ENCODE measurements around the gene PCDH12. TPM values are rescaled to one million over a fixed set of nuclear protein-coding genes. Genes with fewer than 3 reads are reported as not detected.

Gene PCDH12
- total and polyA plus RNA-seq, 10 of the 15 experiments (the other 5 are each of a cell fraction or from before 2014, with no cell fraction given) = 0.01 to 0.14 (median 0.06) TPM; not detected in 4

DNA sequence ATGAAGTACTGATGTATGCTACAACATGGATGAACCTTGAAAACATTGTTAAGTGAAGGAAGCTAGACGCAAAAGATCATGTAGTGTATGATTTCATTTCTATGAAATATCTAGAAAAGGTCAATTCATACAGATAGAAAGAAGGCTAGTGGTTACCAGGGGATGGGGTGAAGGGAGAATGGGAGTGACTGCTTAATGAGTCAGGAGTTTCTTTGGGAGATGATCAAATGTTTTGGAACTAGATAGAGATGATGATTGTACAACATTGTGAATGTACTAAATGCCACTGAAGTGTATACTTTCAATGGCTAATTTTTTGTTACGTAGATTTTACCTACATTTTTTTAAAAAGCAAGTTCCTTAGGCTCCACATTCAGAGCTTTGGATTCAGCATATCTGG, 49.2 kb downstream of the PCDH12 start:
- ChIA-PET POLR2A (no interaction called here), SMC1A (ENCODE audit: uncharacterized antibody, unreplicated experiment) (no interaction called here), RAD21 (ENCODE audit: unreplicated experiment) (interaction anchor here (1.4 kb wide), 1 partner anchor 30 kb away, joined by 3 read pairs; no protein-coding TSS in a partner anchor), CTCF (no interaction called here)
- Histone ChIP-seq H4K20me1 (ENCODE audit: control insufficient read depth, insufficient read depth) (no peaks in the 10 kb centered on the region), H3K36me3 (ENCODE audit: control insufficient read depth in 2 of 2, insufficient read depth in 2 of 2, low read length in 1 of 2) (no peaks in the 10 kb centered on the region), H2AFZ (ENCODE audit: control insufficient read depth, low read depth, low read length) (no peak overlapping the region), H3K4me3 (no peak overlapping the region), H3K9ac (ENCODE audit: control insufficient read depth, insufficient read depth, low read length) (no peak overlapping the region), H3K27me3 (replicated peaks in 1 of 2; ENCODE audit: control insufficient read depth in 2 of 2, insufficient read depth in 2 of 2, low read length in 1 of 2) (peaks cover 0 to 4% of the 10 kb centered on the region in 2 experiments; a peak in 2 of 4 replicates), H3K4me2 (ENCODE audit: control insufficient read depth, insufficient read depth) (no peak overlapping the region), H3K79me2 (ENCODE audit: control insufficient read depth, insufficient read depth, low read length) (no peaks in the 10 kb centered on the region), H3K9me3 (replicated peaks; ENCODE audit: control insufficient read depth, insufficient read depth, low read length) (no peaks in the 10 kb centered on the region; the same call in 2 of the 3 replicates), H3K4me1 (ENCODE audit: control insufficient read depth, insufficient read depth, low read length) (peaks cover 4% of the 10 kb centered on the region), H3K27ac (ENCODE audit: control insufficient read depth, insufficient read depth) (no peak overlapping the region)
- ATAC-seq (no peak), DNase-seq (ENCODE audit: low read depth, low spot score) (no peak), FAIRE-seq (no peak)
- TF ChIP-seq SREBF1 (IDR thresholded peaks at IDR 0.05; ENCODE audit: low read length) = no peak
- no peak for TF ChIP-seq RB1 (IDR thresholded peaks at IDR 0.05; ENCODE audit: borderline replicate concordance)
- in situ Hi-C loops (cut with MboI) = no loop called here
- no TSS peak for BruUV-seq (replicated peaks)
- 57% methylated on average over 2 of the region's 2 CpGs for WGBS (ENCODE audit: insufficient coverage, insufficient replicate concordance, low lambda C conversion rate, missing lambda C conversion rate)
- intact Hi-C loops (cut with micrococcal nuclease; ENCODE audit: unreplicated experiment) = no loop called here

DNA sequence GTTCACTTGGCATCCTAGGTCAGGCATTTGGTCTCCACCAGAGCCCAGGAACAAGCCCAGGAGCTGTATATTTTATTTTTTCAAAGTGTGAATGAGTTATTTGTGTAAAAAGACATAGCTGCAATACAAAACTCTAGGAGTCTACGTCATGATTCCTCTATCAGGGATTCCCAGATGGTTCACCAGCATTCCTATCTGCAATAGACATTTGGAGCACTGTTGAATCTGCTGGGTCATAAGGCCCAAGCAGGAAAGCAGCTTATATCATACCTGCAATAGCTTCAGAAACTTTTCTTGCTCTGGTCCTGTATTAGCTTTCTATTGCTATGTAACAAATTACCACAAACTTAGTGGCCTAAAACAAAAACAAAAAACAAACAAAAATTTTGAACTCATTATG, 51.0 kb downstream of the PCDH12 start:
- ATAC-seq = no peak
- TF ChIP-seq SMARCA5 (IDR thresholded peaks at IDR 0.05) (no peak), ZBED1 (IDR thresholded peaks at IDR 0.05; ENCODE audit: borderline replicate concordance) (no peak), MEF2A (IDR thresholded peaks at IDR 0.05; ENCODE audit: insufficient read depth, low read depth, low read length) (no peak), MYB (IDR thresholded peaks at IDR 0.05; ENCODE audit: borderline replicate concordance, low read depth, low read length) (no peak), STAT3 (IDR thresholded peaks at IDR 0.05; ENCODE audit: low read depth, low read length) (no peak), PML (IDR thresholded peaks at IDR 0.05; ENCODE audit: low read length) (no peak), EGR1 (IDR thresholded peaks at IDR 0.05; ENCODE audit: borderline replicate concordance in 1 of 2, low read depth in 2 of 2, low read length in 2 of 2) (no peak), BRCA1 (IDR thresholded peaks at IDR 0.05; ENCODE audit: low read depth, low read length) (no peak), LARP7 (IDR thresholded peaks at IDR 0.05) (no peak)
- TF ChIP-seq, protein P1, sequence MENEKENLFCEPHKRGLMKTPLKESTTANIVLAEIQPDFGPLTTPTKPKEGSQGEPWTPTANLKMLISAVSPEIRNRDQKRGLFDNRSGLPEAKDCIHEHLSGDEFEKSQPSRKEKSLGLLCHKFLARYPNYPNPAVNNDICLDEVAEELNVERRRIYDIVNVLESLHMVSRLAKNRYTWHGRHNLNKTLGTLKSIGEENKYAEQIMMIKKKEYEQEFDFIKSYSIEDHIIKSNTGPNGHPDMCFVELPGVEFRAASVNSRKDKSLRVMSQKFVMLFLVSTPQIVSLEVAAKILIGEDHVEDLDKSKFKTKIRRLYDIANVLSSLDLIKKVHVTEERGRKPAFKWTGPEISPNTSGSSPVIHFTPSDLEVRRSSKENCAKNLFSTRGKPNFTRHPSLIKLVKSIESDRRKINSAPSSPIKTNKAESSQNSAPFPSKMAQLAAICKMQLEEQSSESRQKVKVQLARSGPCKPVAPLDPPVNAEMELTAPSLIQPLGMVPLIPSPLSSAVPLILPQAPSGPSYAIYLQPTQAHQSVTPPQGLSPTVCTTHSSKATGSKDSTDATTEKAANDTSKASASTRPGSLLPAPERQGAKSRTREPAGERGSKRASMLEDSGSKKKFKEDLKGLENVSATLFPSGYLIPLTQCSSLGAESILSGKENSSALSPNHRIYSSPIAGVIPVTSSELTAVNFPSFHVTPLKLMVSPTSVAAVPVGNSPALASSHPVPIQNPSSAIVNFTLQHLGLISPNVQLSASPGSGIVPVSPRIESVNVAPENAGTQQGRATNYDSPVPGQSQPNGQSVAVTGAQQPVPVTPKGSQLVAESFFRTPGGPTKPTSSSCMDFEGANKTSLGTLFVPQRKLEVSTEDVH (IDR thresholded peaks at IDR 0.05; ENCODE audit: low read depth, partially characterized antibody) = no peak
- DNase-seq (ENCODE audit: low read depth, low spot score) = no peak
- no peaks in the 10 kb centered on the region for H3K79me2 ChIP-seq (ENCODE audit: control insufficient read depth, insufficient read depth, low read length)
- H3K4me1 ChIP-seq (ENCODE audit: control insufficient read depth, insufficient read depth, low read length) = no peaks in the 10 kb centered on the region
- H3K9me3 ChIP-seq (replicated peaks; ENCODE audit: control insufficient read depth, insufficient read depth, low read length) = no peaks in the 10 kb centered on the region
- ChIA-PET RAD21 (ENCODE audit: unreplicated experiment) (no interaction called here), CTCF (interaction anchor here (1.4 to 2.0 kb wide), 3 partner anchors 11 to 215 kb away, joined by 4 to 6 read pairs (median 6); no protein-coding TSS in a partner anchor), POLR2A (no interaction called here), SMC1A (ENCODE audit: uncharacterized antibody, unreplicated experiment) (interaction anchor here (2.2 kb wide), 1 partner anchor 54 kb away, joined by 5 read pairs; no protein-coding TSS in a partner anchor)
- no peak overlapping the region for H3K27ac ChIP-seq (ENCODE audit: control insufficient read depth, insufficient read depth)
- H3K27me3 ChIP-seq (replicated peaks in 1 of 2; ENCODE audit: control insufficient read depth in 2 of 2, insufficient read depth in 2 of 2, low read length in 1 of 2) = no peaks in the 10 kb centered on the region; a peak in 1 of 4 replicates
- no peak overlapping the region for H3K4me2 ChIP-seq (ENCODE audit: control insufficient read depth, insufficient read depth)
- no peak overlapping the region for H3K9ac ChIP-seq (ENCODE audit: control insufficient read depth, insufficient read depth, low read length)
- no peaks in the 10 kb centered on the region for H4K20me1 ChIP-seq (ENCODE audit: control insufficient read depth, insufficient read depth)
- BruUV-seq (replicated peaks) = no TSS peak
- intact Hi-C loops (cut with micrococcal nuclease; ENCODE audit: unreplicated experiment) = no loop called here
- in situ Hi-C loops (cut with MboI) = no loop called here
- no peak for FAIRE-seq
- 0% methylated on average over 1 of the region's 1 CpG for WGBS (ENCODE audit: insufficient coverage, insufficient replicate concordance, low lambda C conversion rate, missing lambda C conversion rate)
- H3K36me3 ChIP-seq (ENCODE audit: control insufficient read depth in 2 of 2, insufficient read depth in 2 of 2, low read length in 1 of 2) = no peaks in the 10 kb centered on the region
- no peak overlapping the region for H2AFZ ChIP-seq (ENCODE audit: control insufficient read depth, low read depth, low read length)
- no peak overlapping the region for H3K4me3 ChIP-seq
